GM12892 (cell line): ENCODE results near the gene YBX1.

Experiments
- POLR2A ChIP-seq: IDR thresholded peaks from 2 replicates; pipeline ENCODE4 v1.6.1; 2011; ENCODE audit warnings: low read depth, low read length, control low read depth
- POLR2AphosphoS5 ChIP-seq: IDR thresholded peaks from 2 replicates; pipeline ENCODE4 v1.6.1; 2011; ENCODE audit warnings: low read depth, low read length, control low read depth

DNA sequence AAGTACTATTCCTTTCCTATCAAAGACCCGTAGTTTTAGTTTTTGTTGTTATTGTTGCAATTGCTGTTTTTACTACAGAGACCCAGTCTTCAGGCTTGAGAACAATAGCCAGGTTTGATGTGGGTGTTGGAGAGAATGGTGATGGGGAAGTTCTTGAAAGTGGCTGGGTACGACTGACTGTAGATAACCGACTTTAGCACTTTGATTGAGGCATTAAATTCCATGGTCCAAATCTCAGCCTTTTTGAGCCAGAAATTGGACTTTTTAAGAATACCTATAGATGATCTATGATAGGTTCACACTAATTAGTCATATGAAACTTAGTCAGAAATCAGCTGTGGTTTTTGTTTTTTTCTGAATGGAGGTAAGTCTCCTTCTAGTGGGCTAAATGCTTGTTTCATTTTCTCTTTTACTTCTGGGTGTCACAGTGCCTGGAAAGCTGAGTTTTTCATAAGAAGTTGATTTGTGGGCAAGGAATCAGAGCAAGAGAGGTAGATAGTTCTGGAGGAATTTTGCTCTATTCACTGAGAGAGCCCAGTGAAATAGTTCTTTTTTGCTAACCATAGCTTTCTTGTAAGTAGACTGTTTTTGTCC, 21.2 kb upstream of the YBX1 start:
- no peak for TF ChIP-seq POLR2AphosphoS5
- TF ChIP-seq POLR2A, result no peak
